ENCODE results near the gene PTK6. TPM values are rescaled to one million over a fixed set of nuclear protein-coding genes. Genes with fewer than 3 reads are reported as not detected.

PTK6 gene
- total and polyA plus RNA-seq, 4 experiments from 2014 or later = 0.31 to 0.59 TPM; not detected in 2

DNA sequence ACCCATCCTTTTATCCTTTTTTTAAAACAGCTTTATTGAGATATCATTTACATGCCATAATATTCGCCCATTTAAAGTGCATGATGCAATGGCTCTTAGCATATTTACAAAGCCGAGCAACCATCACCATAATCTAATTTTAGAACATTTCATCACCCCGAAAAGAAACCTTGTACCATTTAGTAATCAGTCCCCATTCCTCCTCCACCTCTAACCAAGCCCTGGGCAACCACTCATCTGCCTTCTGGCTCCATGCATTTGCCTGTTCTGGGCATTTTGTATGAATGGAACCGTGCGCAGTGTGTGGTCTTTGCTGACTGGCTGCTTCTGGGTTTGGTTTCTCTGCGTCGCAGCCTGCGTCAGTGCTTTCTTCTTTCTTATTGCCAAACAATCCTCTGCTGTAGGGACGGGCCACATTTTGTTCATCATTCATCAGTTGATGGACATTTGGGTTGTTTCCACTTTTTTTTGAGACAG is 28.1 kb downstream of the PTK6 start:
- no peak overlapping the region for H3K27ac ChIP-seq (ENCODE audit: low read depth, low read length)
- H3K27me3 Mint-ChIP-seq = peaks cover 29 to 30% of the 10 kb centered on the region in 2 donors
- DNase-seq = no peak
- no peaks in the 10 kb centered on the region for H3K9me3 ChIP-seq (ENCODE audit: control insufficient read depth in 1 of 2, low read length in 2 of 2)
- H3K36me3 Mint-ChIP-seq = peaks cover 2 to 4% of the 10 kb centered on the region in 2 donors
- peaks cover 3 to 8% (median 5%) of the 10 kb centered on the region in 4 donors for H3K4me1 Mint-ChIP-seq
- intact Hi-C loops (cut with micrococcal nuclease) = no loop called here
- H3K4me3 Mint-ChIP-seq = peak overlapping the region in 1 of 8 donors; percentile 0
- no peaks in the 10 kb centered on the region for H3K36me3 ChIP-seq (ENCODE audit: insufficient read depth, low read length)
- peaks cover 0 to 16% (median 12%) of the 10 kb centered on the region in 8 donors for H3K9me3 Mint-ChIP-seq
- CTCF ChIA-PET (ENCODE audit: partially characterized antibody) = interaction anchor here (0.7 kb wide), 1 partner anchor 12 kb away, joined by 3 read pairs; no protein-coding TSS in a partner anchor
- H3K4me3 ChIP-seq (ENCODE audit: low read length in 2 of 2) = no peak overlapping the region
- no peaks in the 10 kb centered on the region for H3K4me1 ChIP-seq (ENCODE audit: insufficient read depth, low read length)
- no peaks in the 10 kb centered on the region for H3K27me3 ChIP-seq (ENCODE audit: insufficient read depth, low read length)
- H3K27ac Mint-ChIP-seq = no peak overlapping the region
- POLR2A ChIA-PET (ENCODE audit: partially characterized antibody) = no interaction called here

GRCh38 chr20:63508072-63508768 is 29.0 kb downstream of the PTK6 start:
- H3K27me3 Mint-ChIP-seq = peaks cover 29 to 30% of the 10 kb centered on the region in 2 donors
- Histone ChIP-seq H3K27ac (ENCODE audit: low read depth, low read length) (no peak overlapping the region), H3K27me3 (ENCODE audit: insufficient read depth, low read length) (no peaks in the 10 kb centered on the region), H3K9me3 (ENCODE audit: control insufficient read depth in 1 of 2, low read length in 2 of 2) (no peaks in the 10 kb centered on the region), H3K36me3 (ENCODE audit: insufficient read depth, low read length) (no peaks in the 10 kb centered on the region), H3K4me3 (ENCODE audit: low read length in 2 of 2) (no peak overlapping the region), H3K4me1 (ENCODE audit: insufficient read depth, low read length) (no peaks in the 10 kb centered on the region)
- peak overlapping the region in 3 of 8 donors; percentile 10 to 64 (median 35) for H3K4me3 Mint-ChIP-seq
- peak overlapping the region in 2 of 7 donors; percentile 48 to 52 for H3K27ac Mint-ChIP-seq
- peaks cover 0 to 22% (median 13%) of the 10 kb centered on the region in 8 donors for H3K9me3 Mint-ChIP-seq
- ChIA-PET POLR2A (ENCODE audit: partially characterized antibody) (no interaction called here), CTCF (ENCODE audit: partially characterized antibody) (interaction anchor here (0.7 kb wide), 1 partner anchor 11 kb away, joined by 3 read pairs; no protein-coding TSS in a partner anchor)
- H3K4me1 Mint-ChIP-seq = peaks cover 3 to 8% (median 5%) of the 10 kb centered on the region in 4 donors
- peaks cover 2 to 6% of the 10 kb centered on the region in 2 donors for H3K36me3 Mint-ChIP-seq
- no peak for DNase-seq
- intact Hi-C loops (cut with micrococcal nuclease) = no loop called here

GRCh38 chr20:63507083-63507743 is 30.0 kb downstream of the PTK6 start:
- H3K27ac Mint-ChIP-seq = no peak overlapping the region
- peaks cover 0 to 22% (median 11%) of the 10 kb centered on the region in 8 donors for H3K9me3 Mint-ChIP-seq
- no peak overlapping the region for H3K4me3 Mint-ChIP-seq
- peaks cover 26 to 27% of the 10 kb centered on the region in 2 donors for H3K27me3 Mint-ChIP-seq
- no peaks in the 10 kb centered on the region for H3K27me3 ChIP-seq (ENCODE audit: insufficient read depth, low read length)
- ChIA-PET CTCF (ENCODE audit: partially characterized antibody) (no interaction called here), POLR2A (ENCODE audit: partially characterized antibody) (interaction anchor here (1.1 kb wide), 1 partner anchor 10 kb away, joined by 3 read pairs; no protein-coding TSS in a partner anchor)
- no peak for DNase-seq
- intact Hi-C loops (cut with micrococcal nuclease) = no loop called here
- H3K36me3 ChIP-seq (ENCODE audit: insufficient read depth, low read length) = no peaks in the 10 kb centered on the region
- H3K4me3 ChIP-seq (ENCODE audit: low read length in 2 of 2) = no peak overlapping the region
- H3K27ac ChIP-seq (ENCODE audit: low read depth, low read length) = no peak overlapping the region
- H3K9me3 ChIP-seq (ENCODE audit: control insufficient read depth in 1 of 2, low read length in 2 of 2) = no peaks in the 10 kb centered on the region
- no peaks in the 10 kb centered on the region for H3K4me1 ChIP-seq (ENCODE audit: insufficient read depth, low read length)
- peaks cover 2 to 6% of the 10 kb centered on the region in 2 donors for H3K36me3 Mint-ChIP-seq
- H3K4me1 Mint-ChIP-seq = peaks cover 3 to 8% (median 5%) of the 10 kb centered on the region in 4 donors

- intact Hi-C loops (cut with micrococcal nuclease) = no loop called here
- peaks cover 22 to 23% of the 10 kb centered on the region in 2 donors for H3K27me3 Mint-ChIP-seq
- POLR2A ChIA-PET (ENCODE audit: partially characterized antibody) = no interaction called here
- no peaks in the 10 kb centered on the region for H3K36me3 ChIP-seq (ENCODE audit: insufficient read depth, low read length)
- CTCF ChIA-PET (ENCODE audit: partially characterized antibody) = interaction anchor here (2.3 kb wide), 1 partner anchor 9 kb away, joined by 8 read pairs; no protein-coding TSS in a partner anchor
- no peak overlapping the region for H3K4me3 Mint-ChIP-seq
- H3K36me3 Mint-ChIP-seq = peaks cover 2 to 6% of the 10 kb centered on the region in 2 donors
- no peak for DNase-seq
- H3K9me3 Mint-ChIP-seq = peaks cover 0 to 22% (median 11%) of the 10 kb centered on the region in 8 donors
- no peak overlapping the region for H3K4me3 ChIP-seq (ENCODE audit: low read length in 2 of 2)
- H3K27ac ChIP-seq (ENCODE audit: low read depth, low read length) = no peak overlapping the region
- no peaks in the 10 kb centered on the region for H3K9me3 ChIP-seq (ENCODE audit: control insufficient read depth in 1 of 2, low read length in 2 of 2)
- H3K4me1 ChIP-seq (ENCODE audit: insufficient read depth, low read length) = no peaks in the 10 kb centered on the region
- H3K4me1 Mint-ChIP-seq = peaks cover 3 to 8% (median 5%) of the 10 kb centered on the region in 4 donors
- H3K27me3 ChIP-seq (ENCODE audit: insufficient read depth, low read length) = no peaks in the 10 kb centered on the region
- no peak overlapping the region for H3K27ac Mint-ChIP-seq
Measured at GRCh38 chr20:63505723-63506122, 31.5 kb downstream of the PTK6 start.

DNA sequence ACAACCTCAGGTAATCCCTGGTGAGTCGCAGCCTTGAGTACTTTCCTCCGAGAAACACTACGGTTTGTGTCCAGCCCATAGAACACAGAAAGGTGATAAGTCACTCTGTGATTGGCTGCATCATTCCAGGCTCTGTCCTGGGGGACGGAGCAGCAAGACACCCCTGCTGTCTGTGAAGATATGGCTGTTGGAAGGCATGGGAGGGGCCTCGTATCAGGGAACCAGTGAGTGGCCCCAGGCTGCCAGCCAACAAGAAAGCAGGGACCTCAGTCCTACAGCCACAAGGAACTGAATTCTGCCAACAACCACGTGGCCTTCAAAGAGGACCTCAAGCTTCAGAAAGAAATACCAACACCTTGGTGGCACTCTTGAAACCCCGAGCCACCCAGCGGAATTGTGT is 31.9 kb downstream of the PTK6 start:
- Histone ChIP-seq H3K4me3 (ENCODE audit: low read length in 2 of 2) (no peak overlapping the region), H3K36me3 (ENCODE audit: insufficient read depth, low read length) (no peaks in the 10 kb centered on the region), H3K27ac (ENCODE audit: low read depth, low read length) (no peak overlapping the region), H3K9me3 (ENCODE audit: control insufficient read depth in 1 of 2, low read length in 2 of 2) (no peaks in the 10 kb centered on the region), H3K27me3 (ENCODE audit: insufficient read depth, low read length) (no peaks in the 10 kb centered on the region), H3K4me1 (ENCODE audit: insufficient read depth, low read length) (no peaks in the 10 kb centered on the region)
- no peak for DNase-seq
- peaks cover 2 to 6% of the 10 kb centered on the region in 2 donors for H3K36me3 Mint-ChIP-seq
- CTCF ChIA-PET (ENCODE audit: partially characterized antibody) = interaction anchor here (2.3 kb wide), 1 partner anchor 9 kb away, joined by 8 read pairs; no protein-coding TSS in a partner anchor
- H3K4me3 Mint-ChIP-seq = no peak overlapping the region
- H3K4me1 Mint-ChIP-seq = peaks cover 3 to 8% (median 5%) of the 10 kb centered on the region in 4 donors
- peaks cover 18 to 23% of the 10 kb centered on the region in 2 donors for H3K27me3 Mint-ChIP-seq
- POLR2A ChIA-PET (ENCODE audit: partially characterized antibody) = no interaction called here
- intact Hi-C loops (cut with micrococcal nuclease) = no loop called here
- no peak overlapping the region for H3K27ac Mint-ChIP-seq
- peaks cover 0 to 22% (median 11%) of the 10 kb centered on the region in 8 donors for H3K9me3 Mint-ChIP-seq

DNA sequence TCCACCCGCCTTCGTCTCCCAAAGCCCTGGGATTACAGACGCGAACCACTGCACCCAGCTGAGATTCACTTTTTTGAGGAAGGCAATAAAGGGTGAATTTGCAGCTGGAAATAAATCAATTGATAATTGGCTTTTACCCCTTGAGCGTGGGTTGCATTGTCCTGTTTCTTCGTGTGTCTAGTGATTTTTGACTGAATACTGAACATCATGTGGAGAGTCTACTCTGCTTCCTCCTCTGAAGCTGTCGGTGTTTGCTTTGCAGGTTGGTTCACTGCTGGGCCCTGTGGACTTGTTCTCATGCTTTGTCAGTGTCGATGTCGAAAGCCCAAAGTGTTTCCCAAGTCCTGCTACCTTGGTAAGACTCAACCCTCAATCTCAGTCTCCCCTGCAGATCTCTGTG is 32.5 kb downstream of the PTK6 start:
- peaks cover 2 to 6% of the 10 kb centered on the region in 2 donors for H3K36me3 Mint-ChIP-seq
- POLR2A ChIA-PET (ENCODE audit: partially characterized antibody) = no interaction called here
- Histone ChIP-seq H3K4me3 (ENCODE audit: low read length in 2 of 2) (no peak overlapping the region), H3K27me3 (ENCODE audit: insufficient read depth, low read length) (no peaks in the 10 kb centered on the region), H3K4me1 (ENCODE audit: insufficient read depth, low read length) (peaks cover under 1% of the 10 kb centered on the region), H3K36me3 (ENCODE audit: insufficient read depth, low read length) (no peaks in the 10 kb centered on the region), H3K27ac (ENCODE audit: low read depth, low read length) (no peak overlapping the region), H3K9me3 (ENCODE audit: control insufficient read depth in 1 of 2, low read length in 2 of 2) (no peaks in the 10 kb centered on the region)
- H3K27me3 Mint-ChIP-seq = peaks cover 16 to 20% of the 10 kb centered on the region in 2 donors
- no peak overlapping the region for H3K4me3 Mint-ChIP-seq
- no peak for DNase-seq
- H3K9me3 Mint-ChIP-seq = peaks cover 0 to 22% (median 11%) of the 10 kb centered on the region in 8 donors
- CTCF ChIA-PET (ENCODE audit: partially characterized antibody) = interaction anchor here (2.3 kb wide), 1 partner anchor 8 kb away, joined by 8 read pairs; no protein-coding TSS in a partner anchor
- intact Hi-C loops (cut with micrococcal nuclease) = no loop called here
- H3K4me1 Mint-ChIP-seq = peaks cover 3 to 8% (median 5%) of the 10 kb centered on the region in 4 donors
- H3K27ac Mint-ChIP-seq = no peak overlapping the region

DNA sequence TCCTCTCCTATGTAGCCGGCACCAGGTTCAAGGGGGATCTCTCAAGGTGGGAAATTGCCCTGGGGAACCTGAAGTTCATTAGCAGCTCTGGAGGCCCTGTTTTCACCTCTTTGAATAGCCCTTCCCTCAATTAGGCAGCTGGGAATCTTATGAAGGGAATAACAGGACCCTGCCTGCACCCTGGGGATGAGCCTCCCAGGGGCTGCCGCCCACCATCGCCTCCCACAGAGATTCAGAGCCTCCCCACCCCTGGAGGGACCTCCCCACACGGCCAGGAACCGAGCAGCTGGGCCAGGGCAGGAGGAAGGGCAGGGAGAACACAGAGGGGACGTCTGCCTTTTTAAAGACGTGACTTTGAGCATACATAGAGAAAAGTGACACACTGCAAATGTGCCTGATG is 33.7 kb downstream of the PTK6 start:
- Histone ChIP-seq H3K9me3 (ENCODE audit: control insufficient read depth in 1 of 2, low read length in 2 of 2) (no peaks in the 10 kb centered on the region), H3K4me3 (ENCODE audit: low read length in 2 of 2) (no peak overlapping the region), H3K36me3 (ENCODE audit: insufficient read depth, low read length) (no peaks in the 10 kb centered on the region), H3K27ac (ENCODE audit: low read depth, low read length) (no peak overlapping the region), H3K4me1 (ENCODE audit: insufficient read depth, low read length) (peaks cover 4% of the 10 kb centered on the region), H3K27me3 (ENCODE audit: insufficient read depth, low read length) (no peaks in the 10 kb centered on the region)
- no peak overlapping the region for H3K27ac Mint-ChIP-seq
- H3K4me1 Mint-ChIP-seq = peaks cover 3 to 8% (median 5%) of the 10 kb centered on the region in 4 donors
- peaks cover 2 to 6% of the 10 kb centered on the region in 2 donors for H3K36me3 Mint-ChIP-seq
- peaks cover 11 to 14% of the 10 kb centered on the region in 2 donors for H3K27me3 Mint-ChIP-seq
- intact Hi-C loops (cut with micrococcal nuclease) = no loop called here
- peaks cover 0 to 22% (median 11%) of the 10 kb centered on the region in 8 donors for H3K9me3 Mint-ChIP-seq
- ChIA-PET CTCF (ENCODE audit: partially characterized antibody) (no interaction called here), POLR2A (ENCODE audit: partially characterized antibody) (no interaction called here)
- no peak for DNase-seq
- H3K4me3 Mint-ChIP-seq = no peak overlapping the region
